HCT116 (cell line): ENCODE measurements around the gene GABRG2. TPM values are rescaled to one million over a fixed set of nuclear protein-coding genes. Genes with fewer than 3 reads are reported as not detected.

Experiments
- ATAC-seq: fragments of 200-7000 bp; cut with Tn5 transposase; 2 replicates; pipeline ENCODE4 v1.9.1; 2020; ENCODE audit warnings: mild to moderate bottlenecking, moderate library complexity
- BruUV-seq: library from RNA; stranded (reverse); fragments of 400-500 nt; replicated peaks from 2 replicates; lab custom pipeline; 2021; lab: Mats Ljungman, UMichigan
- CTCF ChIA-PET: fragments of 300-600 bp; sonication (Branson Sonifier 250); formaldehyde crosslinking; loops from one replicate; lab custom pipeline; 2021; ENCODE audit warnings: antibody characterized with exemption; lab: Charles Lee
- POLR2A ChIA-PET: fragments of 300-600, 350-600 bp; sonication (Branson Sonifier 250); formaldehyde crosslinking; loops from one replicate; lab custom pipeline; 2021; ENCODE audit warnings: antibody characterized with exemption; lab: Charles Lee
- RAD21 ChIA-PET, 2 experiments: fragments of 300-600 bp; sonication (Branson Sonifier 250); formaldehyde crosslinking; loops; one replicate each; lab custom pipeline; 2023; ENCODE audit warnings: low total read pairs in 2 of 2; ENCODE audit not compliant: uncharacterized antibody in 2 of 2, unreplicated experiment in 2 of 2, low non-redundant PET in 1 of 2; lab: Charles Lee
- DNase-seq: peaks from one replicate; pipeline ENCODE4 v3.0.0-alpha.2; 2010; ENCODE audit warnings: low read depth, low spot score
- H2AFZ ChIP-seq: fragments of 200-600 bp; shearing (Covaris generic), sonication (generic); 2 replicates; pipeline ENCODE4 v1.6.1; 2017; ENCODE audit warnings: low read depth, mixed run types, mixed read lengths, antibody characterized with exemption, low read length; ENCODE audit not compliant: poor library complexity, severe bottlenecking
- H3K27ac ChIP-seq: 2 replicates; pipeline ENCODE4 v1.5.1; 2012; ENCODE audit warnings: low read depth, low read length
- H3K27me3 ChIP-seq: fragments of 200-600 bp; sonication (generic); 2 replicates; pipeline ENCODE4 v1.6.1; 2016; ENCODE audit warnings: mixed run types, low read length, mixed read lengths; ENCODE audit not compliant: insufficient read depth
- H3K36me3 ChIP-seq, 2 experiments: fragments of 200-500 bp in 1 of 2; fragments of 200-600 bp in 1 of 2; sonication (Bioruptor generic) in 1 of 2; sonication (generic) in 1 of 2; 2 replicates each; pipeline versions ENCODE4 v1.5.1 to v1.6.1; 2014 to 2016; ENCODE audit warnings: low read length in 2 of 2, inconsistent platforms in 1 of 2, mixed read lengths in 1 of 2, mixed run types in 1 of 2; ENCODE audit not compliant: insufficient read depth in 2 of 2, control insufficient read depth in 1 of 2
- H3K4me1 ChIP-seq, 2 experiments: fragments of 200-600 bp in 1 of 2; sonication (generic) in 1 of 2; 2 replicates each; pipeline versions ENCODE4 v1.5.1 to v1.6.1; 2012 to 2017; ENCODE audit warnings: low read length in 2 of 2, inconsistent platforms in 1 of 2, mild to moderate bottlenecking in 1 of 2, mixed read lengths in 1 of 2, mixed run types in 1 of 2, moderate library complexity in 1 of 2; ENCODE audit not compliant: insufficient read depth in 2 of 2, control insufficient read depth in 1 of 2
- H3K4me2 ChIP-seq: fragments of 200-600 bp; sonication (generic); 2 replicates; pipeline ENCODE4 v1.6.1; 2017; ENCODE audit warnings: mixed run types, low read length, mixed read lengths
- H3K4me3 ChIP-seq, 2 experiments: fragments of 200-600 bp in 1 of 2; sonication (generic) in 1 of 2; replicated peaks in 1 of 2; 2 replicates each; pipeline ENCODE4 v1.5.1; 2011 to 2016; ENCODE audit warnings: low read length in 2 of 2, control low read depth in 1 of 2, low read depth in 1 of 2, mild to moderate bottlenecking in 1 of 2, mixed read lengths in 1 of 2, mixed run types in 1 of 2
- H3K79me2 ChIP-seq: fragments of 200-600 bp; sonication (generic); 2 replicates; pipeline ENCODE4 v1.6.1; 2017; ENCODE audit warnings: mild to moderate bottlenecking, mixed run types, low read length, moderate library complexity, mixed read lengths; ENCODE audit not compliant: insufficient read depth
- H3K9ac ChIP-seq: fragments of 200-600 bp; sonication (generic); 2 replicates; pipeline ENCODE4 v1.6.1; 2016; ENCODE audit warnings: low read length, mixed read lengths
- H3K9me2 ChIP-seq: fragments of 200-600 bp; sonication (generic), shearing (Covaris generic); 2 replicates; pipeline ENCODE4 v1.6.1; 2017; ENCODE audit warnings: mixed run types, mild to moderate bottlenecking, moderate library complexity; ENCODE audit not compliant: insufficient read depth
- H3K9me3 ChIP-seq, 2 experiments: fragments of 200-500 bp in 1 of 2; fragments of 200-600 bp in 1 of 2; sonication (Bioruptor generic) in 1 of 2; sonication (generic) in 1 of 2; 2 replicates each; pipeline ENCODE4 v1.6.1; 2014 to 2017; ENCODE audit warnings: low read length in 2 of 2, mixed read lengths in 2 of 2, inconsistent platforms in 1 of 2, low read depth in 1 of 2, mild to moderate bottlenecking in 1 of 2, mixed run types in 1 of 2, moderate library complexity in 1 of 2; ENCODE audit not compliant: control insufficient read depth in 1 of 2, insufficient read depth in 1 of 2
- H4K20me1 ChIP-seq: fragments of 200-600 bp; sonication (generic), shearing (Covaris generic); 2 replicates; pipeline ENCODE4 v1.6.1; 2017; ENCODE audit warnings: mixed run types, mild to moderate bottlenecking, moderate library complexity; ENCODE audit not compliant: insufficient read depth
- EZH2 ChIP-seq: fragments of 200-600 bp; sonication (generic); IDR thresholded peaks from 2 replicates; pipeline ENCODE4 v1.6.1; 2017; ENCODE audit warnings: antibody characterized with exemption, mixed run types
- EZH2phosphoT487 ChIP-seq: fragments of 200-600 bp; IDR thresholded peaks from 2 replicates; pipeline ENCODE4 v1.6.1; 2018; ENCODE audit warnings: antibody characterized with exemption, borderline replicate concordance
- FOSL1 ChIP-seq: IDR thresholded peaks from 2 replicates; pipeline ENCODE4 v1.6.1; 2012; ENCODE audit warnings: low read depth
- RAD21 ChIP-seq: IDR thresholded peaks from 2 replicates; pipeline ENCODE4 v1.6.1; 2012; ENCODE audit warnings: low read depth, mild to moderate bottlenecking
- SP1 ChIP-seq: IDR thresholded peaks from 2 replicates; pipeline ENCODE4 v1.6.1; 2012; ENCODE audit warnings: low read depth
- SRF ChIP-seq: IDR thresholded peaks from 2 replicates; pipeline ENCODE4 v1.6.1; 2012; ENCODE audit warnings: low read depth
- TCF7L2 ChIP-seq: IDR thresholded peaks from 2 replicates; pipeline ENCODE4 v1.7.0; 2011; ENCODE audit warnings: borderline replicate concordance, inconsistent platforms; ENCODE audit not compliant: insufficient read depth, insufficient read length; ENCODE audit errors: extremely low read depth
- ZNF274 ChIP-seq: fragments of 200-500 bp; sonication (Bioruptor generic); IDR thresholded peaks from 2 replicates; pipeline ENCODE4 v1.6.1; 2014; ENCODE audit warnings: mild to moderate bottlenecking, low read depth, low read length, inconsistent platforms
- intact Hi-C: fragments of 100-400 bp; cut with micrococcal nuclease; formaldehyde crosslinking; loops from 2 replicates; pipeline ENCODE4 v1.10.0; 2022
- total RNA-seq: library from RNA; stranded (reverse); gene quantifications from one replicate; pipeline ENCODE4 v1.2.1, GENCODE V29; 2021; ENCODE audit not compliant: unreplicated experiment
- TF ChIP-seq, protein P1 (sequence below): IDR thresholded peaks from 2 replicates; pipeline ENCODE4 v1.6.1; 2011; ENCODE audit warnings: mild to moderate bottlenecking, low read length, moderate library complexity; ENCODE audit not compliant: insufficient replicate concordance; ENCODE audit errors: extremely low read depth
- TF ChIP-seq, protein P2 (sequence below): IDR thresholded peaks from 2 replicates; pipeline ENCODE4 v1.6.1; 2012; ENCODE audit warnings: low read depth
- TF ChIP-seq, protein P3 (sequence below): IDR thresholded peaks from 2 replicates; pipeline ENCODE4 v1.6.1; 2012

The GABRG2 gene
- total RNA-seq, 1 experiment from 2014 or later: 5.8 TPM

DNA sequence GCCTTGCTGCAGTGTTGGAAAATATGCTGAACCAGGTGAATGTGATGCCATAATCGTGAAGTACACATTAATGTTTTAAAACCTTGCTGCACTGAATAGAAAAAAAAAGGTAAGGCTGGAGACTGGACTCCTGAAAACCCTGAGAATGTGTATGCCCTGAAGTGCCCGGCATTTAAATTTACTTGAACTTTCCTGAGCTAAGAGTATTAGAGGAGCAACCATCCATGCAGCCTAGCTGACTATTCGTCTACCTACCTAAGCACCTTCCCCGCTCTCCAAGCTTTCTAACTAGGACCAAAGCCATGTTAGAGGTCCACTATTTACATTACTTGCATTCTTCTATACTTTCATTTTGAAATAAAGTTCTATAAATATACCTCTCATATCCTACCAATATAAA is 1.4 kb downstream of the GABRG2 start (continued):
- TF ChIP-seq EZH2phosphoT487 (no peak), EZH2 (no peak), FOSL1 (no peak), SRF (no peak), SP1 (no peak)
- TF ChIP-seq, protein P1, sequence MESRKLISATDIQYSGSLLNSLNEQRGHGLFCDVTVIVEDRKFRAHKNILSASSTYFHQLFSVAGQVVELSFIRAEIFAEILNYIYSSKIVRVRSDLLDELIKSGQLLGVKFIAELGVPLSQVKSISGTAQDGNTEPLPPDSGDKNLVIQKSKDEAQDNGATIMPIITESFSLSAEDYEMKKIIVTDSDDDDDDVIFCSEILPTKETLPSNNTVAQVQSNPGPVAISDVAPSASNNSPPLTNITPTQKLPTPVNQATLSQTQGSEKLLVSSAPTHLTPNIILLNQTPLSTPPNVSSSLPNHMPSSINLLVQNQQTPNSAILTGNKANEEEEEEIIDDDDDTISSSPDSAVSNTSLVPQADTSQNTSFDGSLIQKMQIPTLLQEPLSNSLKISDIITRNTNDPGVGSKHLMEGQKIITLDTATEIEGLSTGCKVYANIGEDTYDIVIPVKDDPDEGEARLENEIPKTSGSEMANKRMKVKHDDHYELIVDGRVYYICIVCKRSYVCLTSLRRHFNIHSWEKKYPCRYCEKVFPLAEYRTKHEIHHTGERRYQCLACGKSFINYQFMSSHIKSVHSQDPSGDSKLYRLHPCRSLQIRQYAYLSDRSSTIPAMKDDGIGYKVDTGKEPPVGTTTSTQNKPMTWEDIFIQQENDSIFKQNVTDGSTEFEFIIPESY: no peak

DNA sequence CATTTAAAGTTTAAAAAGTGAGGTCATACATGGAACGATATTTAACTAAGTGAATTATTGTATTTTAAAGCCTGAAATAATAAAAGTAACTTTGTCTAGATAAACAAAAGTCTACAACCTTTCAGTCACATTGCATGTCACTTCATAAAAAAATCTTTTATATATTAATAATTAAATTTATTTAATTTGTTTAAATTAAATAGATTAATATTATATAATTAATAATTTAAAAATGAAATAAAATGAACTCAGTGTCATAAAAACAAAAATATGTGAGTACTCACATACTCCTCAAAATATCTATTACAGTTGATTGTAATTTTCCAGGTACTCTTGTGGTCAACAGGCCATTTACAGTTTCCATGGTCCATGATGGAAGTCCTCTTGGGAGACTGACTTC is 11.2 kb downstream of the GABRG2 start:
- no peak for ATAC-seq
- no peak overlapping the region for H3K27ac ChIP-seq
- BruUV-seq: no TSS peak

More for the DNA sequence above, 11.2 kb downstream of the GABRG2 start:
- H3K4me2 ChIP-seq: no peak overlapping the region
- no peaks in the 10 kb centered on the region for H3K9me2 ChIP-seq
- TF ChIP-seq RAD21 (no peak), SRF (no peak), ZNF274 (no peak), EZH2phosphoT487 (no peak), TCF7L2 (no peak)
- TF ChIP-seq, protein P2, sequence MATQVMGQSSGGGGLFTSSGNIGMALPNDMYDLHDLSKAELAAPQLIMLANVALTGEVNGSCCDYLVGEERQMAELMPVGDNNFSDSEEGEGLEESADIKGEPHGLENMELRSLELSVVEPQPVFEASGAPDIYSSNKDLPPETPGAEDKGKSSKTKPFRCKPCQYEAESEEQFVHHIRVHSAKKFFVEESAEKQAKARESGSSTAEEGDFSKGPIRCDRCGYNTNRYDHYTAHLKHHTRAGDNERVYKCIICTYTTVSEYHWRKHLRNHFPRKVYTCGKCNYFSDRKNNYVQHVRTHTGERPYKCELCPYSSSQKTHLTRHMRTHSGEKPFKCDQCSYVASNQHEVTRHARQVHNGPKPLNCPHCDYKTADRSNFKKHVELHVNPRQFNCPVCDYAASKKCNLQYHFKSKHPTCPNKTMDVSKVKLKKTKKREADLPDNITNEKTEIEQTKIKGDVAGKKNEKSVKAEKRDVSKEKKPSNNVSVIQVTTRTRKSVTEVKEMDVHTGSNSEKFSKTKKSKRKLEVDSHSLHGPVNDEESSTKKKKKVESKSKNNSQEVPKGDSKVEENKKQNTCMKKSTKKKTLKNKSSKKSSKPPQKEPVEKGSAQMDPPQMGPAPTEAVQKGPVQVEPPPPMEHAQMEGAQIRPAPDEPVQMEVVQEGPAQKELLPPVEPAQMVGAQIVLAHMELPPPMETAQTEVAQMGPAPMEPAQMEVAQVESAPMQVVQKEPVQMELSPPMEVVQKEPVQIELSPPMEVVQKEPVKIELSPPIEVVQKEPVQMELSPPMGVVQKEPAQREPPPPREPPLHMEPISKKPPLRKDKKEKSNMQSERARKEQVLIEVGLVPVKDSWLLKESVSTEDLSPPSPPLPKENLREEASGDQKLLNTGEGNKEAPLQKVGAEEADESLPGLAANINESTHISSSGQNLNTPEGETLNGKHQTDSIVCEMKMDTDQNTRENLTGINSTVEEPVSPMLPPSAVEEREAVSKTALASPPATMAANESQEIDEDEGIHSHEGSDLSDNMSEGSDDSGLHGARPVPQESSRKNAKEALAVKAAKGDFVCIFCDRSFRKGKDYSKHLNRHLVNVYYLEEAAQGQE: no peak
- TF ChIP-seq, protein P3, sequence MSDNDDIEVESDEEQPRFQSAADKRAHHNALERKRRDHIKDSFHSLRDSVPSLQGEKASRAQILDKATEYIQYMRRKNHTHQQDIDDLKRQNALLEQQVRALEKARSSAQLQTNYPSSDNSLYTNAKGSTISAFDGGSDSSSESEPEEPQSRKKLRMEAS: no peak
- TF ChIP-seq, protein P1: no peak
- no peaks in the 10 kb centered on the region for H3K4me1 ChIP-seq
- intact Hi-C loops: no loop called here
- no peak overlapping the region for H2AFZ ChIP-seq
- H4K20me1 ChIP-seq: no peaks in the 10 kb centered on the region
- H3K9me3 ChIP-seq: no peaks in the 10 kb centered on the region
- POLR2A ChIA-PET: no interaction called here
- H3K27me3 ChIP-seq: no peaks in the 10 kb centered on the region
- no peak overlapping the region for H3K4me3 ChIP-seq
- no peak for DNase-seq
- H3K9ac ChIP-seq: no peak overlapping the region
- CTCF ChIA-PET: no interaction called here
- no peaks in the 10 kb centered on the region for H3K79me2 ChIP-seq
- H3K36me3 ChIP-seq: no peaks in the 10 kb centered on the region
- RAD21 ChIA-PET: no interaction called here
